ENCODE data around the gene GALP.

- TF ChIP-seq EZH2 (IDR thresholded peaks at IDR 0.05; ENCODE audit: low read depth, unreplicated experiment) (no peak), POLR2AphosphoS5 (IDR thresholded peaks at IDR 0.05; ENCODE audit: low read depth) (no peak), CTCF (conservative IDR thresholded peaks at IDR 0.05; ENCODE audit: low read depth in 2 of 2) (no peak), EZH2phosphoT487 (IDR thresholded peaks at IDR 0.05; ENCODE audit: unreplicated experiment) (no peak), NANOG (IDR thresholded peaks at IDR 0.05; ENCODE audit: borderline replicate concordance) (no peak), REST (IDR thresholded peaks at IDR 0.05; ENCODE audit: unreplicated experiment) (no peak), ZNF114 (CRISPR knock-in tag; IDR thresholded peaks at IDR 0.05) (no peak), CREB1 (CRISPR knock-in tag; IDR thresholded peaks at IDR 0.05; ENCODE audit: low read depth) (no peak), ZNF462 (CRISPR knock-in tag; IDR thresholded peaks at IDR 0.05) (no peak), JUNB (IDR thresholded peaks at IDR 0.05; ENCODE audit: unreplicated experiment) (no peak), ETS1 (IDR thresholded peaks at IDR 0.05) (no peak), STAT1 (IDR thresholded peaks at IDR 0.05; ENCODE audit: unreplicated experiment) (no peak), ZNF331 (CRISPR knock-in tag; IDR thresholded peaks at IDR 0.05; ENCODE audit: low read depth) (no peak)
Observed at GRCh38 chr19:56126983-56127780, 48.6 kb upstream of the GALP start.
